Keratinocyte (primary cell): Measurements from ENCODE around the gene KCNG1. TPM values are rescaled to one million over a fixed set of nuclear protein-coding genes. Genes with fewer than 3 reads are reported as not detected.

Source experiments
- DNase-seq: peaks from one replicate; pipeline ENCODE4 v3.0.0-alpha.2; 2011; ENCODE audit warnings: low read depth, missing footprints, low spot score
- FAIRE-seq: peaks from 2 replicates; lab custom pipeline; 2011; peaks lifted over from hg19 to GRCh38; lab: Jason Lieb, UNC
- H2AFZ ChIP-seq: 2 replicates; pipeline ENCODE4 v1.6.0; 2012; ENCODE audit warnings: low read length, control low read depth, inconsistent platforms; ENCODE audit not compliant: control insufficient read depth
- H3K27ac ChIP-seq: 2 replicates; pipeline ENCODE4 v1.5.1; 2011; ENCODE audit warnings: low read length; ENCODE audit not compliant: control insufficient read depth, insufficient read depth
- H3K27me3 ChIP-seq: 3 replicates; pipeline ENCODE4 v1.6.0; 2011; ENCODE audit warnings: low read length; ENCODE audit not compliant: control insufficient read depth, insufficient read depth; ENCODE audit errors: extremely low read depth
- H3K36me3 ChIP-seq, 2 experiments: 2 replicates in 1 of 2; 3 replicates in 1 of 2; pipeline ENCODE4 v1.5.1; 2011; ENCODE audit warnings: low read length in 2 of 2, mild to moderate bottlenecking in 1 of 2; ENCODE audit not compliant: control insufficient read depth in 2 of 2, insufficient read depth in 2 of 2; ENCODE audit errors: extremely low read depth in 1 of 2
- H3K4me1 ChIP-seq: 3 replicates; pipeline ENCODE4 v1.5.1; 2011; ENCODE audit warnings: low read length; ENCODE audit not compliant: control insufficient read depth, insufficient read depth; ENCODE audit errors: extremely low read depth
- H3K4me2 ChIP-seq: 3 replicates; pipeline ENCODE4 v1.6.0; 2011; ENCODE audit warnings: low read depth, low read length; ENCODE audit not compliant: control insufficient read depth, insufficient read depth; ENCODE audit errors: extremely low read depth
- H3K4me3 ChIP-seq, 3 experiments: fragments of 200-600 bp in 1 of 3; sonication (generic) in 1 of 3; 2 replicates in 2 of 3; 3 replicates in 1 of 3; pipeline ENCODE4 v1.5.1; 2011 to 2016; ENCODE audit warnings: low read length in 3 of 3, mild to moderate bottlenecking in 3 of 3, control low read depth in 2 of 3, inconsistent platforms in 1 of 3, low read depth in 1 of 3, mixed read lengths in 1 of 3, mixed run types in 1 of 3, moderate library complexity in 1 of 3; ENCODE audit not compliant: control insufficient read depth in 2 of 3, insufficient read depth in 2 of 3; ENCODE audit errors: extremely low read depth in 1 of 3
- H3K79me2 ChIP-seq: 2 replicates; pipeline ENCODE4 v1.6.0; 2012; ENCODE audit warnings: low read length; ENCODE audit not compliant: control insufficient read depth, insufficient read depth
- H3K9ac ChIP-seq: 3 replicates; pipeline ENCODE4 v1.6.0; 2011; ENCODE audit warnings: low read length; ENCODE audit not compliant: control insufficient read depth, insufficient read depth; ENCODE audit errors: extremely low read depth
- H3K9me1 ChIP-seq: 3 replicates; pipeline ENCODE4 v1.6.0; 2011; ENCODE audit warnings: low read length; ENCODE audit not compliant: control insufficient read depth, insufficient read depth; ENCODE audit errors: extremely low read depth
- H3K9me3 ChIP-seq: 2 replicates; pipeline ENCODE4 v1.5.1; 2012; ENCODE audit warnings: low read depth, low read length; ENCODE audit not compliant: control insufficient read depth
- H4K20me1 ChIP-seq: 3 replicates; pipeline ENCODE4 v1.6.0; 2011; ENCODE audit warnings: low read length; ENCODE audit not compliant: control insufficient read depth, insufficient read depth; ENCODE audit errors: extremely low read depth
- EZH2 ChIP-seq: IDR thresholded peaks from one replicate; pipeline ENCODE4 v1.6.1; 2012; ENCODE audit warnings: inconsistent platforms, mild to moderate bottlenecking, low read length, moderate library complexity
- dilution Hi-C: fragments of 300-500 bp; cut with MboI; formaldehyde crosslinking; loops from one replicate; pipeline ENCODE4 v1.7.0; 2020; ENCODE audit warnings: low sequenced_read_pairs; ENCODE audit not compliant: extremely low pct_ligation_motif_present
- polyA plus RNA-seq, 5 experiments: library from polyadenylated mRNA; depleted of rRNA in 3 of 5; stranded (reverse) in 3 of 5; stranded (forward) in 1 of 5; unstranded in 1 of 5; fragments of >200 nt; gene quantifications; 1 replicate in 1 of 5; 2 replicates in 3 of 5; 3 replicates in 1 of 5; pipeline versions ENCODE4 v1.2.1 to v1.2.3, GENCODE V29; 2011 to 2012; ENCODE audit warnings: missing spikeins in 2 of 5, low read depth in 1 of 5, low replicate concordance in 1 of 5
- TF ChIP-seq, protein P1 (sequence below), 3 experiments: IDR thresholded peaks in 1 of 3; conservative IDR thresholded peaks in 1 of 3; optimal IDR thresholded peaks in 1 of 3; 2 replicates in 2 of 3; 3 replicates in 1 of 3; pipeline versions ENCODE3 to v1.5.1; 2011; ENCODE audit warnings: low read length in 3 of 3, mild to moderate bottlenecking in 3 of 3, moderate library complexity in 2 of 3, control low read depth in 1 of 3, inconsistent platforms in 1 of 3; ENCODE audit not compliant: insufficient read depth in 2 of 3; ENCODE audit errors: extremely low read depth in 1 of 3

Gene KCNG1
- polyA plus RNA-seq, 1 donor (not counting 4 experiments of a cell fraction or from before 2014, with no cell fraction given) = 2.5 TPM

DNA sequence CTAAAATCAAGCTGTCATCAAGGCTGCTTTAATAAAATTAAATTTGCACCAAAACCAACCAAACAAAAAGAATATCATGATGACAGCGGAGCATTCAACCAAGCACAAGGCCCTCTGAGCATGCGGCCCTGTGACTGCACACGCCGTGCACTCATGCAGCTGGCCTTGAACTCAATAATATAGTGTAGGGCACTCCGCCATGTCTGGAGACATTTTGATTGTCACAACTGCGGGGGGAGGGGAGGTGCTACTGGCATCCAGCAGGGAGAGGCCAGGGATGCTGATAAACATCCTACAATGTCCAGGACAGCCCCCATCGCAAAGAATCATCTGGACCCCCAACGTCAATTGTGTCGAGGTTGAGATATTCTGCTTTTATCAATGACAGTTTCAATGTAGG, 54.6 kb downstream of the KCNG1 start:
- Histone ChIP-seq H3K27me3 (no peaks in the 10 kb centered on the region), H3K9me1 (no peaks in the 10 kb centered on the region), H3K36me3 (no peaks in the 10 kb centered on the region), H2AFZ (no peak overlapping the region), H3K79me2 (no peaks in the 10 kb centered on the region), H3K4me2 (no peak overlapping the region), H3K4me3 (no peak overlapping the region), H3K9ac (no peak overlapping the region), H4K20me1 (no peaks in the 10 kb centered on the region), H3K4me1 (no peaks in the 10 kb centered on the region), H3K9me3 (no peaks in the 10 kb centered on the region), H3K27ac (no peak overlapping the region)
- no peak for DNase-seq
- FAIRE-seq = no peak
- TF ChIP-seq EZH2 = no peak
- TF ChIP-seq, protein P1, sequence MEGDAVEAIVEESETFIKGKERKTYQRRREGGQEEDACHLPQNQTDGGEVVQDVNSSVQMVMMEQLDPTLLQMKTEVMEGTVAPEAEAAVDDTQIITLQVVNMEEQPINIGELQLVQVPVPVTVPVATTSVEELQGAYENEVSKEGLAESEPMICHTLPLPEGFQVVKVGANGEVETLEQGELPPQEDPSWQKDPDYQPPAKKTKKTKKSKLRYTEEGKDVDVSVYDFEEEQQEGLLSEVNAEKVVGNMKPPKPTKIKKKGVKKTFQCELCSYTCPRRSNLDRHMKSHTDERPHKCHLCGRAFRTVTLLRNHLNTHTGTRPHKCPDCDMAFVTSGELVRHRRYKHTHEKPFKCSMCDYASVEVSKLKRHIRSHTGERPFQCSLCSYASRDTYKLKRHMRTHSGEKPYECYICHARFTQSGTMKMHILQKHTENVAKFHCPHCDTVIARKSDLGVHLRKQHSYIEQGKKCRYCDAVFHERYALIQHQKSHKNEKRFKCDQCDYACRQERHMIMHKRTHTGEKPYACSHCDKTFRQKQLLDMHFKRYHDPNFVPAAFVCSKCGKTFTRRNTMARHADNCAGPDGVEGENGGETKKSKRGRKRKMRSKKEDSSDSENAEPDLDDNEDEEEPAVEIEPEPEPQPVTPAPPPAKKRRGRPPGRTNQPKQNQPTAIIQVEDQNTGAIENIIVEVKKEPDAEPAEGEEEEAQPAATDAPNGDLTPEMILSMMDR (optimal IDR thresholded peaks at IDR 0.05 in 1 of 3, IDR thresholded peaks at IDR 0.05 in 1 of 3, conservative IDR thresholded peaks at IDR 0.05 in 1 of 3; ENCODE audit: extremely low read depth in 1 of 3, insufficient read depth in 2 of 3, low read length in 3 of 3) = no peak
- dilution Hi-C loops = no loop called here

DNA sequence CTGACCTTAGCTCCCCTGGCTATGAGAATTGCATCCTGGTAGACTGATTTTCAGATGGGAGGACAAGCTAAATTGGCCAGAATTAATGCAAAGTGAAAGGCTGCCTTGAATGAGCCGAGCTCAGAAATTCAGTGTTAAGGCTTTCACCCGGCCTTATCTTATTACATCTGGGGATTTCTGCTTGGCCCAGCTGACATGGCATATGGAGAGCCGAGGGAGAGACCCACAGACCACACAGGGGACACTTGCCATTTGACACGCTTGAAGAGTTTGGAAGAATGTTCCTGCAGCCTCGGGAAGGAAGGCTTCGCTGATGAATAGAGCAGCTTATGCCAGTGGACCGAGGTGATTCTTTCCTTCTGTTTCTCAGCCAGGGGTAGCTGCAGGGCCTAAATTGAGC, 55.3 kb downstream of the KCNG1 start:
- Histone ChIP-seq H3K27ac (no peak overlapping the region), H3K27me3 (no peaks in the 10 kb centered on the region), H3K9me3 (no peaks in the 10 kb centered on the region), H3K4me2 (no peak overlapping the region), H3K36me3 (no peaks in the 10 kb centered on the region), H2AFZ (no peak overlapping the region), H3K4me1 (no peaks in the 10 kb centered on the region), H3K9ac (no peak overlapping the region), H3K4me3 (no peak overlapping the region), H3K79me2 (no peaks in the 10 kb centered on the region), H4K20me1 (no peaks in the 10 kb centered on the region), H3K9me1 (no peaks in the 10 kb centered on the region)
- no peak for FAIRE-seq
- no peak for DNase-seq
- dilution Hi-C loops = no loop called here
- TF ChIP-seq, protein P1 (optimal IDR thresholded peaks at IDR 0.05 in 1 of 3, IDR thresholded peaks at IDR 0.05 in 1 of 3, conservative IDR thresholded peaks at IDR 0.05 in 1 of 3; ENCODE audit: extremely low read depth in 1 of 3, insufficient read depth in 2 of 3, low read length in 3 of 3) = no peak
